ENCODE data around the gene ZIM2. TPM values are rescaled to one million over a fixed set of nuclear protein-coding genes. Genes with fewer than 3 reads are reported as not detected.

Gene ZIM2
- total RNA-seq, 1 donor from 2014 or later = not detected

DNA sequence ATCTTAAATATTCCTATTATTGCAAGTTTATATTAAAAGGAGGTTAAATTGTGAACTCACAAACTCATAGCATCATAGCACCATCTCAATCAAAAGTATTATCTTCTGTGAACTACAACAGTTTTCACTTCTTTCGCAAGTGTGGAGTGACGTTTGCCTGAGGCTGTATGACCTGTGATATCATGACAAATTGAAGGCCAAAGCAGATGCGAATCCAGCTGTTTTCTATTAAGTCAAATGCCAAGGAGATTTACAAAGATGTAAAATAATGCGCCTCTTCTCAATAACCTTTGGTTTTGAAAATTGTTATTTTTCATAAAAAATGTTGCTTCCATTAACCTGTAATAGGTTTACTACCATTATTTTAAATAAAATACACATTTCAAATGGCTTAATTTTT is 7.6 kb upstream of the ZIM2 start:
- H3K27ac Mint-ChIP-seq = no peak overlapping the region
- no peak for DNase-seq (ENCODE audit: extremely low spot score, unreplicated experiment)
- no peaks in the 10 kb centered on the region for H3K4me1 Mint-ChIP-seq (ENCODE audit: unreplicated experiment)
- no peak for TF ChIP-seq CTCF (conservative IDR thresholded peaks at IDR 0.05)
- H3K36me3 Mint-ChIP-seq = no peaks in the 10 kb centered on the region
- peaks cover 22% of the 10 kb centered on the region for H3K9me3 Mint-ChIP-seq
- no peaks in the 10 kb centered on the region for H3K27me3 Mint-ChIP-seq
- H3K4me3 Mint-ChIP-seq = no peak overlapping the region

- no peaks in the 10 kb centered on the region for H3K36me3 Mint-ChIP-seq
- H3K27ac Mint-ChIP-seq = no peak overlapping the region
- DNase-seq (ENCODE audit: extremely low spot score, unreplicated experiment) = no peak
- H3K9me3 Mint-ChIP-seq = peaks cover 16% of the 10 kb centered on the region
- TF ChIP-seq CTCF (conservative IDR thresholded peaks at IDR 0.05) = no peak
- no peaks in the 10 kb centered on the region for H3K4me1 Mint-ChIP-seq (ENCODE audit: unreplicated experiment)
- no peaks in the 10 kb centered on the region for H3K27me3 Mint-ChIP-seq
- H3K4me3 Mint-ChIP-seq = no peak overlapping the region
Observed at GRCh38 chr19:56842412-56842811, 1.9 kb upstream of the ZIM2 start.

GRCh38 chr19:56841193-56841543 is 642 bp upstream of the ZIM2 start:
- TF ChIP-seq CTCF (conservative IDR thresholded peaks at IDR 0.05) = no peak
- H3K27me3 Mint-ChIP-seq = no peaks in the 10 kb centered on the region
- no peak for DNase-seq (ENCODE audit: extremely low spot score, unreplicated experiment)
- no peaks in the 10 kb centered on the region for H3K4me1 Mint-ChIP-seq (ENCODE audit: unreplicated experiment)
- no peak overlapping the region for H3K27ac Mint-ChIP-seq
- no peak overlapping the region for H3K4me3 Mint-ChIP-seq
- H3K36me3 Mint-ChIP-seq = no peaks in the 10 kb centered on the region
- peaks cover 7% of the 10 kb centered on the region for H3K9me3 Mint-ChIP-seq

DNA sequence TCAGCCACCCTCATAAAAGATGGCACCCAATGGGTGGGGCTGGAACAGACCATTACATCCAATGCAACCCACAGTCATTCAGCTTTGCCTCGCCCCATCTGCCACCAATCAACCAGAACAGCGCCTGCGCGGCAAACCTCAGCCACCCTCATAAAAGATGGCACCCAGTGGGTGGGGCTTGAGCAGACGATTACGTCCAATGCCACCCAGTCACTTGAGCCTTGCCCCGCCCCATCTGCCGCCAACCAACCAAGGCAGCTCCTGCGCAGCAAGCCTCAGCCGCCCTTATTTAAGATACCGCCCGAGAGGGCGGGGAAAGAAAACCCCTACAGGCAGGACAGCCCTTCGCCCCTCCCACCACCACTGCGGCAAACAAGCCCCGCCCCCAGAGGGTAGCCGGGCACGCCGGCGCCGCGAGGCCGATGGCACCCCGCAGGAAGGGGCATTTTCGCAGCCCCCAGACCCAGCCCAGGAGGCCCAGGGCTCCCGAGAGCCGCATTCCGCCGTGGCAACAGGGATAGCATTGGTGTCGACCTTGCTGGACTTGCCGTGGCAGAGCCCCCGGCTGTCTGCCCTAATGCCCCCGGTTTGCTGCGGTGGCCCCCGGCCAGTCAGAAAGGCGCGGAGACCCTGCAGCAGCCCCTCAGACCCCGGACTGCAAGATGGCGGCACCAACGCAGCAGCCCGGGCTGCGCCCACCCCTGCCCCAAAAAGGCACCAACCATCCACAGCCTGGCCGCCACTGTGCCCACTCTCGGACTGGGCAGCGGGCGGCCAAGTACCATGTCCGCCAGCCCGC is 675 bp downstream of the ZIM2 start:
- Mint-ChIP-seq H3K27ac (no peak overlapping the region), H3K4me1 (ENCODE audit: unreplicated experiment) (no peaks in the 10 kb centered on the region), H3K27me3 (no peaks in the 10 kb centered on the region), H3K4me3 (no peak overlapping the region), H3K9me3 (peaks cover 14% of the 10 kb centered on the region), H3K36me3 (no peaks in the 10 kb centered on the region)
- no peak for TF ChIP-seq CTCF (conservative IDR thresholded peaks at IDR 0.05)
- no peak for DNase-seq (ENCODE audit: extremely low spot score, unreplicated experiment)

GRCh38 chr19:56838909-56839651 is 1.4 kb downstream of the ZIM2 start:
- TF ChIP-seq CTCF (conservative IDR thresholded peaks at IDR 0.05) = no peak
- H3K4me3 Mint-ChIP-seq = no peak overlapping the region
- H3K27me3 Mint-ChIP-seq = no peaks in the 10 kb centered on the region
- peaks cover 17% of the 10 kb centered on the region for H3K9me3 Mint-ChIP-seq
- no peaks in the 10 kb centered on the region for H3K36me3 Mint-ChIP-seq
- no peak overlapping the region for H3K27ac Mint-ChIP-seq
- no peak for DNase-seq (ENCODE audit: extremely low spot score, unreplicated experiment)
- H3K4me1 Mint-ChIP-seq (ENCODE audit: unreplicated experiment) = no peaks in the 10 kb centered on the region

Measured in type B pancreatic cell (in vitro differentiated cells).